ENCODE data around the gene CDK9.

Gene CDK9

DNA sequence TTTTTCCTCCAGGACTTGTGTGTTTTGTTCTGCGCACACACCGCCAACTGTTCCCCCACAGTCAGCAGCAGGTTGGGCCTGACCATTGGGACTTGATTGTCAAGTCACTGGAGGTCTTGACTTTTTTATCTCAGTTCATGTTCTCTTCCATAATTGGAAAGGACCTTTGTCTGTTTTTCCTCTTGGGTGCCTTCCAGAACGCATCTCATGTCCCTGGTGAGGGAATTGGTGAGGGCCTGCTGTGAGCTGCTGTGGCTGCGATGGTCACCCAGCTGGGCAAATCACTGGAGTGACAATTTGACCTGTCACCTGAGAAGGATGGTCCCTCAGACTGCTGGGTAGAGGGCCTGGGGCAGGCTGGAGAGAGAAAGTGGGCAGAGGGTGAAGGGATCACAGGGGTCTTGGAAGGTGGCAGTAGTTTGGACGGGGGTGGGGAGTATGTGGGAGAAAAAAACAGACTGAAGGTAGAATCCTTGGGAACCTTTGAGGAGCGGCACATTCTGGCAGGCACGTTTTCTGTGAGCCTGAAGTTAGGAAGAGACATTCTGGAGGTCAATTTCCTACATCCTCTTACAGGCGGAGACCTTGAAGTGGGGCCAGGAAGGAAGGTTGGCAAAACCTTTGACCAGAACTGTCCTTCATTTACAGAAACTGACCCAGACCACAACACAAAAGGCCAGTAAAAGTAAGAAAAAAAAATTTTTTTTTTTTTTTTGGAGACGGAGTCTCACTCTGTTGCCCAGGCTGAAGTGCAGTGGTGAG is 4.4 kb downstream of the CDK9 start:
- no peak for TF ChIP-seq RARB (CRISPR knock-in tag; IDR thresholded peaks at IDR 0.05)
- TF ChIP-seq, protein P1, sequence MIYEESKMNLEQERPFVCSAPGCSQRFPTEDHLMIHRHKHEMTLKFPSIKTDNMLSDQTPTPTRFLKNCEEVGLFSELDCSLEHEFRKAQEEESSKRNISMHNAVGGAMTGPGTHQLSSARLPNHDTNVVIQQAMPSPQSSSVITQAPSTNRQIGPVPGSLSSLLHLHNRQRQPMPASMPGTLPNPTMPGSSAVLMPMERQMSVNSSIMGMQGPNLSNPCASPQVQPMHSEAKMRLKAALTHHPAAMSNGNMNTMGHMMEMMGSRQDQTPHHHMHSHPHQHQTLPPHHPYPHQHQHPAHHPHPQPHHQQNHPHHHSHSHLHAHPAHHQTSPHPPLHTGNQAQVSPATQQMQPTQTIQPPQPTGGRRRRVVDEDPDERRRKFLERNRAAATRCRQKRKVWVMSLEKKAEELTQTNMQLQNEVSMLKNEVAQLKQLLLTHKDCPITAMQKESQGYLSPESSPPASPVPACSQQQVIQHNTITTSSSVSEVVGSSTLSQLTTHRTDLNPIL (CRISPR knock-in tag; IDR thresholded peaks at IDR 0.05; ENCODE audit: low read depth), result no peak
- TF ChIP-seq ZFP30 (CRISPR knock-in tag; IDR thresholded peaks at IDR 0.05), result no peak
- TF ChIP-seq CSDC2 (CRISPR knock-in tag; IDR thresholded peaks at IDR 0.05), result no peak
- no peak for TF ChIP-seq GLIS3 (CRISPR knock-in tag; IDR thresholded peaks at IDR 0.05)
- no peak for TF ChIP-seq BACH2 (CRISPR knock-in tag; IDR thresholded peaks at IDR 0.05; ENCODE audit: borderline replicate concordance)
- no peak for TF ChIP-seq ZNF8 (CRISPR knock-in tag; IDR thresholded peaks at IDR 0.05)
- no peak for TF ChIP-seq SNAI2 (CRISPR knock-in tag; IDR thresholded peaks at IDR 0.05)
- TF ChIP-seq, protein P2, sequence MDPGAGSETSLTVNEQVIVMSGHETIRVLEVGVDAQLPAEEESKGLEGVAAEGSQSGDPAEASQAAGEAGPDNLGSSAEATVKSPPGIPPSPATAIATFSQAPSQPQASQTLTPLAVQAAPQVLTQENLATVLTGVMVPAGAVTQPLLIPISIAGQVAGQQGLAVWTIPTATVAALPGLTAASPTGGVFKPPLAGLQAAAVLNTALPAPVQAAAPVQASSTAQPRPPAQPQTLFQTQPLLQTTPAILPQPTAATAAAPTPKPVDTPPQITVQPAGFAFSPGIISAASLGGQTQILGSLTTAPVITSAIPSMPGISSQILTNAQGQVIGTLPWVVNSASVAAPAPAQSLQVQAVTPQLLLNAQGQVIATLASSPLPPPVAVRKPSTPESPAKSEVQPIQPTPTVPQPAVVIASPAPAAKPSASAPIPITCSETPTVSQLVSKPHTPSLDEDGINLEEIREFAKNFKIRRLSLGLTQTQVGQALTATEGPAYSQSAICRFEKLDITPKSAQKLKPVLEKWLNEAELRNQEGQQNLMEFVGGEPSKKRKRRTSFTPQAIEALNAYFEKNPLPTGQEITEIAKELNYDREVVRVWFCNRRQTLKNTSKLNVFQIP (CRISPR knock-in tag; IDR thresholded peaks at IDR 0.05; ENCODE audit: borderline replicate concordance, low read depth), result no peak
- TF ChIP-seq, protein P3, sequence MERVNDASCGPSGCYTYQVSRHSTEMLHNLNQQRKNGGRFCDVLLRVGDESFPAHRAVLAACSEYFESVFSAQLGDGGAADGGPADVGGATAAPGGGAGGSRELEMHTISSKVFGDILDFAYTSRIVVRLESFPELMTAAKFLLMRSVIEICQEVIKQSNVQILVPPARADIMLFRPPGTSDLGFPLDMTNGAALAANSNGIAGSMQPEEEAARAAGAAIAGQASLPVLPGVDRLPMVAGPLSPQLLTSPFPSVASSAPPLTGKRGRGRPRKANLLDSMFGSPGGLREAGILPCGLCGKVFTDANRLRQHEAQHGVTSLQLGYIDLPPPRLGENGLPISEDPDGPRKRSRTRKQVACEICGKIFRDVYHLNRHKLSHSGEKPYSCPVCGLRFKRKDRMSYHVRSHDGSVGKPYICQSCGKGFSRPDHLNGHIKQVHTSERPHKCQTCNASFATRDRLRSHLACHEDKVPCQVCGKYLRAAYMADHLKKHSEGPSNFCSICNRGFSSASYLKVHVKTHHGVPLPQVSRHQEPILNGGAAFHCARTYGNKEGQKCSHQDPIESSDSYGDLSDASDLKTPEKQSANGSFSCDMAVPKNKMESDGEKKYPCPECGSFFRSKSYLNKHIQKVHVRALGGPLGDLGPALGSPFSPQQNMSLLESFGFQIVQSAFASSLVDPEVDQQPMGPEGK (CRISPR knock-in tag; IDR thresholded peaks at IDR 0.05; ENCODE audit: borderline replicate concordance), result no peak
- no peak for ATAC-seq

DNA sequence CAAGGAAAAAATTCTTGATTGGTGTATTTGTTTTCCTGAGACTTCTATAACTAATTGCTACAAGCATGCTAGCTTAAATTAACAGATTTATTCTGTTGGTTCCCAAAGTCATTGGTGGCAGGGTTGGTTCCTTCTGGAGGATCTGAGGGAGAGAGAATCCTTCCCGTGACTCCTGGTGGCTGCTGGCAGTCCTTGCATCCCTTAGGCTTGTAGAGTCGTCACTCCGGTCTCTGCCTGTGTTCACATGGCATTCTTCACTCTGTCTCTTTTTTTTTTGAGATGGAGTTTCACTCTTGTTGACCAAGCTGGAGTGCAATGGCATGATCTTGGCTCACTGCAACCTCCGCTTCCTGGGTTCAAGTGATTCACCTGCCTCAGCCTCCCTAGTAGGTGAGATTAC is 5.3 kb downstream of the CDK9 start:
- TF ChIP-seq RARB (CRISPR knock-in tag; IDR thresholded peaks at IDR 0.05) (no peak), GLIS3 (CRISPR knock-in tag; IDR thresholded peaks at IDR 0.05) (no peak), ZFP30 (CRISPR knock-in tag; IDR thresholded peaks at IDR 0.05) (no peak), OSR1 (CRISPR knock-in tag; IDR thresholded peaks at IDR 0.05) (no peak), ARNTL (CRISPR knock-in tag; IDR thresholded peaks at IDR 0.05; ENCODE audit: borderline replicate concordance, low read depth) (no peak), SNAI2 (CRISPR knock-in tag; IDR thresholded peaks at IDR 0.05) (no peak), ZNF70 (CRISPR knock-in tag; IDR thresholded peaks at IDR 0.05) (no peak), ESRRG (CRISPR knock-in tag; IDR thresholded peaks at IDR 0.05) (no peak), TOX (CRISPR knock-in tag; IDR thresholded peaks at IDR 0.05; ENCODE audit: borderline replicate concordance) (no peak), BACH2 (CRISPR knock-in tag; IDR thresholded peaks at IDR 0.05; ENCODE audit: borderline replicate concordance) (no peak), TCF4 (CRISPR knock-in tag; IDR thresholded peaks at IDR 0.05; ENCODE audit: borderline replicate concordance) (no peak), ZFP3 (CRISPR knock-in tag; IDR thresholded peaks at IDR 0.05) (no peak), ZNF8 (CRISPR knock-in tag; IDR thresholded peaks at IDR 0.05) (no peak), CSDC2 (CRISPR knock-in tag; IDR thresholded peaks at IDR 0.05) (no peak), ISL1 (CRISPR knock-in tag; IDR thresholded peaks at IDR 0.05) (no peak)
- TF ChIP-seq, protein P2 (CRISPR knock-in tag; IDR thresholded peaks at IDR 0.05; ENCODE audit: borderline replicate concordance, low read depth), result no peak
- TF ChIP-seq, protein P1 (CRISPR knock-in tag; IDR thresholded peaks at IDR 0.05; ENCODE audit: low read depth), result no peak
- TF ChIP-seq, protein P4, sequence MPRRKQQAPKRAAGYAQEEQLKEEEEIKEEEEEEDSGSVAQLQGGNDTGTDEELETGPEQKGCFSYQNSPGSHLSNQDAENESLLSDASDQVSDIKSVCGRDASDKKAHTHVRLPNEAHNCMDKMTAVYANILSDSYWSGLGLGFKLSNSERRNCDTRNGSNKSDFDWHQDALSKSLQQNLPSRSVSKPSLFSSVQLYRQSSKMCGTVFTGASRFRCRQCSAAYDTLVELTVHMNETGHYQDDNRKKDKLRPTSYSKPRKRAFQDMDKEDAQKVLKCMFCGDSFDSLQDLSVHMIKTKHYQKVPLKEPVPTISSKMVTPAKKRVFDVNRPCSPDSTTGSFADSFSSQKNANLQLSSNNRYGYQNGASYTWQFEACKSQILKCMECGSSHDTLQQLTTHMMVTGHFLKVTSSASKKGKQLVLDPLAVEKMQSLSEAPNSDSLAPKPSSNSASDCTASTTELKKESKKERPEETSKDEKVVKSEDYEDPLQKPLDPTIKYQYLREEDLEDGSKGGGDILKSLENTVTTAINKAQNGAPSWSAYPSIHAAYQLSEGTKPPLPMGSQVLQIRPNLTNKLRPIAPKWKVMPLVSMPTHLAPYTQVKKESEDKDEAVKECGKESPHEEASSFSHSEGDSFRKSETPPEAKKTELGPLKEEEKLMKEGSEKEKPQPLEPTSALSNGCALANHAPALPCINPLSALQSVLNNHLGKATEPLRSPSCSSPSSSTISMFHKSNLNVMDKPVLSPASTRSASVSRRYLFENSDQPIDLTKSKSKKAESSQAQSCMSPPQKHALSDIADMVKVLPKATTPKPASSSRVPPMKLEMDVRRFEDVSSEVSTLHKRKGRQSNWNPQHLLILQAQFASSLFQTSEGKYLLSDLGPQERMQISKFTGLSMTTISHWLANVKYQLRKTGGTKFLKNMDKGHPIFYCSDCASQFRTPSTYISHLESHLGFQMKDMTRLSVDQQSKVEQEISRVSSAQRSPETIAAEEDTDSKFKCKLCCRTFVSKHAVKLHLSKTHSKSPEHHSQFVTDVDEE (CRISPR knock-in tag; IDR thresholded peaks at IDR 0.05), result no peak
- TF ChIP-seq, protein P3 (CRISPR knock-in tag; IDR thresholded peaks at IDR 0.05; ENCODE audit: borderline replicate concordance), result no peak
- TF ChIP-seq, protein P5, sequence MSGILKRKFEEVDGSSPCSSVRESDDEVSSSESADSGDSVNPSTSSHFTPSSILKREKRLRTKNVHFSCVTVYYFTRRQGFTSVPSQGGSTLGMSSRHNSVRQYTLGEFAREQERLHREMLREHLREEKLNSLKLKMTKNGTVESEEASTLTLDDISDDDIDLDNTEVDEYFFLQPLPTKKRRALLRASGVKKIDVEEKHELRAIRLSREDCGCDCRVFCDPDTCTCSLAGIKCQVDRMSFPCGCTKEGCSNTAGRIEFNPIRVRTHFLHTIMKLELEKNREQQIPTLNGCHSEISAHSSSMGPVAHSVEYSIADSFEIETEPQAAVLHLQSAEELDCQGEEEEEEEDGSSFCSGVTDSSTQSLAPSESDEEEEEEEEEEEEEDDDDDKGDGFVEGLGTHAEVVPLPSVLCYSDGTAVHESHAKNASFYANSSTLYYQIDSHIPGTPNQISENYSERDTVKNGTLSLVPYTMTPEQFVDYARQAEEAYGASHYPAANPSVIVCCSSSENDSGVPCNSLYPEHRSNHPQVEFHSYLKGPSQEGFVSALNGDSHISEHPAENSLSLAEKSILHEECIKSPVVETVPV (CRISPR knock-in tag; IDR thresholded peaks at IDR 0.05), result no peak
- no peak for ATAC-seq

All from SK-N-SH treated with all-trans-retinoic acid at 6 μM for 48 hours (cell line).